GM13976 (cell line): Measurements from ENCODE around the gene DOK4.

ENCODE experiments used
- DNase-seq: peaks from one replicate; pipeline ENCODE4 v3.0.0; 2012; ENCODE audit warnings: low spot score
- in situ Hi-C: fragments of 300-500 bp; cut with MboI; formaldehyde crosslinking; loops from one replicate; pipeline ENCODE4 v1.12.0; 2022; ENCODE audit warnings: low sequenced_read_pairs, mixed read lengths, inconsistent platforms; ENCODE audit not compliant: unreplicated experiment
- TF ChIP-seq, protein P1 (sequence below): IDR thresholded peaks from 2 replicates; pipeline ENCODE4 v1.5.1; 2012; ENCODE audit warnings: borderline replicate concordance, mild to moderate bottlenecking; ENCODE audit not compliant: insufficient read depth; ENCODE audit errors: extremely low read depth, missing control alignments, control extremely low read depth

DOK4 gene

DNA sequence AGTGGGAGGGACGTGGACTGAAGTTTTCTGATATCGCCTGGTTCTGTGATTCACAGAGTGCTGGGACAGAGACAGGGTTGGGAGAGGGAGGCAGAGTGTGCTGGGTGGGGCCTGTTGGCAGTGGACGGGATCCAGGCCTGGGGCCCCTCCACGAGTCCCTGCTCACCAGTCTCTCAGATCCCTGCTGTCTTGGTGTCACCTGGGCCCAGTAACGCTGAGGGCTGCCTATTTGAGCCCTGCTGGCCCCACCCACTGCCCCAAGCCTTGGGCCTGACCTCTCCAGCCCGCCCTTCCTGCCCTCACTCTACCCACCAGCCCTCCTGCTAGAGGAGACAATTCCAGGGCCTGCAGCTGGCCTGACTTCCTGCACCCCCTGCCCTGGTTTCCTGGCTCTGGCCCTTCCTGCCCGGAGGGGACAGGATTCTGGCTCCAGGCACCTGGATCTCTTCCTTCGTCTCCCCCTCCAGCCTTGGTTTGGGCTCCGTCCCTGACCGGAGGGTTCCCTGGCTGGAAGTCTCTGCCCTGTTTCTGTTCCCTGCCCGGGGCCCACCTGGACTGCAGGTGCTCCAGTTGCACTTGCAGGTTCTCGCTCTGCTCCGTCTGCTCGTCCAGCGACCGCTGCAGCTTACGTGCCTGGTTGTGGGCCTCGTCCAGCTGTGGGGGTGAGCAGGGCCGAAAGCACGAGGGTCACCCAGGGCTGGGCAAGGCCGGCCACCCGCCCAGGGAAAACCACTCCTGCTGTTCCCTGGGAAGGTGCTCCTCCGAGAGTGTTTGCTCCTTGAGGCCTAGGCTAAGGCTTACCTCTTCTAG, 28.7 kb upstream of the DOK4 start:
- TF ChIP-seq, protein P1, sequence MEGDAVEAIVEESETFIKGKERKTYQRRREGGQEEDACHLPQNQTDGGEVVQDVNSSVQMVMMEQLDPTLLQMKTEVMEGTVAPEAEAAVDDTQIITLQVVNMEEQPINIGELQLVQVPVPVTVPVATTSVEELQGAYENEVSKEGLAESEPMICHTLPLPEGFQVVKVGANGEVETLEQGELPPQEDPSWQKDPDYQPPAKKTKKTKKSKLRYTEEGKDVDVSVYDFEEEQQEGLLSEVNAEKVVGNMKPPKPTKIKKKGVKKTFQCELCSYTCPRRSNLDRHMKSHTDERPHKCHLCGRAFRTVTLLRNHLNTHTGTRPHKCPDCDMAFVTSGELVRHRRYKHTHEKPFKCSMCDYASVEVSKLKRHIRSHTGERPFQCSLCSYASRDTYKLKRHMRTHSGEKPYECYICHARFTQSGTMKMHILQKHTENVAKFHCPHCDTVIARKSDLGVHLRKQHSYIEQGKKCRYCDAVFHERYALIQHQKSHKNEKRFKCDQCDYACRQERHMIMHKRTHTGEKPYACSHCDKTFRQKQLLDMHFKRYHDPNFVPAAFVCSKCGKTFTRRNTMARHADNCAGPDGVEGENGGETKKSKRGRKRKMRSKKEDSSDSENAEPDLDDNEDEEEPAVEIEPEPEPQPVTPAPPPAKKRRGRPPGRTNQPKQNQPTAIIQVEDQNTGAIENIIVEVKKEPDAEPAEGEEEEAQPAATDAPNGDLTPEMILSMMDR, result no peak
- no peak for DNase-seq
- in situ Hi-C loops, result no loop called here

GRCh38 chr16:57514371-57514770, 28.1 kb upstream of the DOK4 start:
- DNase-seq, result no peak
- in situ Hi-C loops, result no loop called here
- TF ChIP-seq, protein P1, result no peak

GRCh38 chr16:57513371-57514102, 27.2 kb upstream of the DOK4 start:
- no peak for DNase-seq
- in situ Hi-C loops, result no loop called here
- TF ChIP-seq, protein P1, result no peak

DNA sequence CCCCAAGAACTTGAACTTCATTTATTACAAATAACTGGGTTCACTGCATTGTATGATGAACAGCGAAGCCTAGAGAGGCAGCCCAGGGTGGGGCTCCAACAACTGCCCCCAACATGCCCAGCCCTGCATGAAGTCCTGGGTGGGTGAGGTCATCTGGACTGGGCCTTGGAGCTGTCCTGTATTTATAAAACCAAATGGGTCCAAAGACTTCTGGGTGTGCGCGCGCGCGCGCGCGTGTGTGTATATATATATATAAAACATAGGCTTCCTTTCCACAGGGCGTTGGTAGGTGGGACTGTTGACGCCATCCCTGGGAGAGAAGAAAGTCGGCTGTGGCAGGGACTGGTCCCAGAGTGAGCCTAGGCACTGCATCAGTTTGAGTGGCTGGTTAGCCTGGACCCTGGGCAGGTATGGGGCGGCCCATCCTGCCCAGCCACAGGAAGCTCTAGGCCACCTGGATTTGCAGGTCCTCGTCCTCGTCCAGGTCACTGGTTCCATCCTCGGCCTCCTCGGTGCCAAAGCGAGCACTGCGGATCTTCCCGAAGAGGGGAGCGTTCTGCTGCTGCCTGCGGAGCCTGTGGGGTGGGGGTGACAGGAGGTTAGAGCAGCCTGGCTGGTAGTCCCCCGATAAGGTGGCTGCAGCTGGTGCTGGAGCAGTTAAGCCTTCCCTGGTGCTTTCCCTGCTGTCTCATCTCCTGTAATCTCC, 26.2 kb upstream of the DOK4 start:
- in situ Hi-C loops, result no loop called here
- DNase-seq, result no peak
- TF ChIP-seq, protein P1, result no peak

DNA sequence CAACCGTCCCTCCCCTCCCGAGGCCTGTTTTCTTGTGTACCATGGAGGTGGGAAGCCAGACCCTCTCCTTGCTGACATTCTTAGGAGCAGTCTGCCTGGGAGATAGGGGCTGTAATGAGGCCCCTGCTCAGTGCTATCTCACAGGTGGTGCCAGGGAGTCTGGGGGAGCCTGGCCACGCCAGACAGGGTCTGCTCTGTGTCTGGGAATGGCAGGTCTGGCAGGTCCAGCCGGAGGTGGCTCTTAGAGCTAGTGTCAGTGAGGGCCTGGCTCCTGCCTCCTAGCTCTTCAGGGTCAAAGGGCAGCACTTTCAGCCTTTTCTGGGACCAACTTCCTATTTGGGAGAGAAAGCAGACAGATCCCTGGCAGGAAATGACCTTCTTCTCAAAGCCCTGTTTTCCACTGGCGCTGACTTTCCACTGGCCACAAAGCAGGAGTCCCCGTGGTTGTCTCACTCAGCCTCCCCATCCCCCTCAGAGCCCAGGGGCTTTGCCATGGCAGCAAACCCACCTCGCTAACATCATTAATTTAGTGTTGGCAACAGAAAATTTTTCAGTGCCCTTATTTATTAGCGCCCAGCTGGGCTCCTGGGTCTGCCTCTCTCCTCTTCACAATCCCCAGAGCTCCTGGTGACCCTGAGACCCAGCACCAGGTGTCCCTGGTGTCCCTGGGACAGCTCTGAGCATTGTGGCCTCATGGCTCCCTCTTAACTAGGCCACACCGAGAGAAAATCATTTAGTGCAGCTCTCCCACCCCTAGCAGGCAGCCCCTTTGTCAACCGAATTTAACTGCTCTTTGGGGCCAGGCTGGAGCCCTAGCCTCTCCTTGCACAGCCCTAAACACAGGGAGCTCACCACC, 24.0 kb upstream of the DOK4 start:
- in situ Hi-C loops, result no loop called here
- TF ChIP-seq, protein P1, result no peak
- no peak for DNase-seq
